ENCODE results near the gene MYO5B.
A peak's percentile ranks its signal among the peaks of the same experiment; 100 is the strongest.

MYO5B gene

DNA sequence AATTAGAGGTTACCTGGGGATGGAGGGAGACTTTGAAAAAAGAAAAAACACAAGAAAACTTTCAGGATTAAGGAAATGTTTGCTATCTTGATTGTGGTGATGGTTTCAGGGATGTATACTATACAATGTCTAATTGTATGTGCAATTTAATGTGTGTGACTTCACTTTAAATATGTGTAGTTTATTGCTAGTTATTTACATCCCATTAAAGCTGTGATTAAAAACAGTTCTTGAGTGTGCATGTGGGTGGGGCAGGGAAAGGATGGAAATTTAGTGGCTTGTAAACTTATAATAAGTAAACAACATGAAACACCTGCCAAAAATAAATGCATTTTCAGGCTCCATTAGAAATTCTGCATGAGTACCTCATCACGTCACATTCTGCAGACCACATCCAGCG is 167.0 kb downstream of the MYO5B start:
- DNase-seq (ENCODE audit: low read depth) = no peak
- TF ChIP-seq, protein P1, sequence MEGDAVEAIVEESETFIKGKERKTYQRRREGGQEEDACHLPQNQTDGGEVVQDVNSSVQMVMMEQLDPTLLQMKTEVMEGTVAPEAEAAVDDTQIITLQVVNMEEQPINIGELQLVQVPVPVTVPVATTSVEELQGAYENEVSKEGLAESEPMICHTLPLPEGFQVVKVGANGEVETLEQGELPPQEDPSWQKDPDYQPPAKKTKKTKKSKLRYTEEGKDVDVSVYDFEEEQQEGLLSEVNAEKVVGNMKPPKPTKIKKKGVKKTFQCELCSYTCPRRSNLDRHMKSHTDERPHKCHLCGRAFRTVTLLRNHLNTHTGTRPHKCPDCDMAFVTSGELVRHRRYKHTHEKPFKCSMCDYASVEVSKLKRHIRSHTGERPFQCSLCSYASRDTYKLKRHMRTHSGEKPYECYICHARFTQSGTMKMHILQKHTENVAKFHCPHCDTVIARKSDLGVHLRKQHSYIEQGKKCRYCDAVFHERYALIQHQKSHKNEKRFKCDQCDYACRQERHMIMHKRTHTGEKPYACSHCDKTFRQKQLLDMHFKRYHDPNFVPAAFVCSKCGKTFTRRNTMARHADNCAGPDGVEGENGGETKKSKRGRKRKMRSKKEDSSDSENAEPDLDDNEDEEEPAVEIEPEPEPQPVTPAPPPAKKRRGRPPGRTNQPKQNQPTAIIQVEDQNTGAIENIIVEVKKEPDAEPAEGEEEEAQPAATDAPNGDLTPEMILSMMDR (conservative IDR thresholded peaks at IDR 0.05; ENCODE audit: control insufficient read depth, insufficient read depth, low read depth, low read length) = no peak
- H3K4me3 ChIP-seq (ENCODE audit: control insufficient read depth, low read depth, low read length) = no peak overlapping the region

- TF ChIP-seq, protein P1 (conservative IDR thresholded peaks at IDR 0.05; ENCODE audit: control insufficient read depth, insufficient read depth, low read depth, low read length) = no peak
- H3K4me3 ChIP-seq (ENCODE audit: control insufficient read depth, low read depth, low read length) = no peak overlapping the region
- no peak for DNase-seq (ENCODE audit: low read depth)
Measured at GRCh38 chr18:50024466-50024865, 170.5 kb downstream of the MYO5B start.

GRCh38 chr18:50022985-50023384 is 172.0 kb downstream of the MYO5B start:
- no peak for DNase-seq (ENCODE audit: low read depth)
- H3K4me3 ChIP-seq (ENCODE audit: control insufficient read depth, low read depth, low read length) = no peak overlapping the region
- TF ChIP-seq, protein P1 (conservative IDR thresholded peaks at IDR 0.05; ENCODE audit: control insufficient read depth, insufficient read depth, low read depth, low read length) = no peak

DNA sequence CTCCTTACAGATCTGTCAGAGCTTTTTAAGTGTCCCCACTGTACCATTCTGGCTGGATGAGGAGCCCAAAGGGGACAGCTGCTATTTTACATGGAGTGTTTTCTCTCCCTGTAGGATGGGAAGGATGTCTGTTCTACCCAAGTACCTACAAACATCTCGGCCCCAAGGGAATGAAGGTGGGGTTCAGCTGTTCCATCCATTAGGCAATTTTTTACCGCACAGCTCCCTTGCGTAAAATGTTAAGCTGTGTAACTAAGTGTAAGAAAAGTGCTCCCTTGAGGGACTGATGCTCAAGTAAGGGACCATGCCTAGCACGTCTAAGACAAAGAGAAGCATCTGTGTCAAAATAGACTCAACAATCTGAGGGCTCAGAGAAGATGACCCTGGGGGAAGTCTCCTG is 180.3 kb downstream of the MYO5B start:
- no peak overlapping the region for H3K4me3 ChIP-seq (ENCODE audit: control insufficient read depth, low read depth, low read length)
- no peak for DNase-seq (ENCODE audit: low read depth)
- TF ChIP-seq, protein P1 (conservative IDR thresholded peaks at IDR 0.05; ENCODE audit: control insufficient read depth, insufficient read depth, low read depth, low read length) = no peak

DNA sequence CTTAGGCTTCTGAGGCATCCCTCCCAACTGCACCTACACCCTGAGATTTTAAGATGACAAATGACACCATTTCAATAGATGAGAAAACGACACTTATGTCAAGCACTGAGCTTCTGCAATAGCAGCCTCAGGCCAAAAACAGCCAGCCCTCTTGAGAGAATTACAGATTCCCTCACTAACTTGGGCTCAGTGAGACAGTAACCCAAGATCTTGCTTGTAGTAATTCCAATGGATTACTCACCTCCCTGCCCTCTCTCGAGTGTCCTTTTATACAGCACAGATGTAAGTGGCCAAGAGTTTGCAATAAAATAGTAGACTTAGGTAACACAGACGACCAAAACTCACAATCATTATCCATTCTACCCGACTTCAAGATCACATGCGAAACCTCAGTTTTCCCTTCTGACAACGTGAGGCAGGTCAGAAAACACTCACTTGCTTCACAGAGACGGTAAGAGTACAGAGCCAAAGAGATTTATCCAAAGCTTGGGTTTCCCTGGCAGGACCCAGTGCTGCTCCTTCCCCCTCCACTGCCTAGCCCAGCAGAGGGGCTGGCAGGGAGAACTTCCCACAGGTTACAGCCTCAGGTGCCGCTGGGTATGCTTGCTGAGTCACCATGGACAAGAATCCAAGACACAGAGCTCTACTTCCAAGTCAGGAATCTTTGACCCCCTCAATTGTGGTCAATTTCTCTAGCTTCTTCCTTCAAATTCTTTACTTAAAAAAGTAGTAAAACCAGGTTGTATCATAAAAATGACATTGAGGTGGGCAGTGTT is 181.4 kb downstream of the MYO5B start:
- no peak overlapping the region for H3K4me3 ChIP-seq (ENCODE audit: control insufficient read depth, low read depth, low read length)
- peak; percentile 37 for DNase-seq (ENCODE audit: low read depth)
- TF ChIP-seq, protein P1 (conservative IDR thresholded peaks at IDR 0.05; ENCODE audit: control insufficient read depth, insufficient read depth, low read depth, low read length) = no peak

DNA sequence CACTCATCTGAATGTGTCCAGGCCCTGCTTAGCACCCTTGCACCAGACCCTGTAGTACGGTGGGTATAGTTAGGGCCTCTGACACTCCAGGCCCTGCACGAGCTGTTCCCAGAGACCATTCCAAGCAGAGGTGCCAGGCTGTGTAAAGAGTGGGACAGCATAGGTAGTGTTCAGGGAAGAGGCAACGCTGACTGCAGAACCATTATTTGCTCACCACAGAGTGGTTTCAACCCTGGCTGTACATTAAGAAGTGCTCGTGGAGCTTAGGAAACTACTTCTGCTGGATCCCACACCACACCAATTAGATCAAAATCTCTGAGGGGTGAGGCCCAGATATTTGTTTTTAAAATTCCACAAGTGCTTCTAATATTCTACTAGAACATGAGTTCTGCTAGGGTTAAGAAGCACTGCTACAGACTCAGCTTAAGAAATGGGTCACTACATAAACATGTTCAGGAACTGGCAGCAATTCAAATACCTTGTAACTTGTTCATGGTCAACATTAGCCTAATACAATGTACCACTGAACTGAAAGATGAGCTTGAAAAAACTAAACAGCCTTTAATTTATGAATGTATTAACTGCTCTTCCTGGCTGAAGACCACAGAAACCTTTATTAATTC is 183.0 kb downstream of the MYO5B start:
- TF ChIP-seq, protein P1 (conservative IDR thresholded peaks at IDR 0.05; ENCODE audit: control insufficient read depth, insufficient read depth, low read depth, low read length) = no peak
- DNase-seq (ENCODE audit: low read depth) = peak; percentile 79
- H3K4me3 ChIP-seq (ENCODE audit: control insufficient read depth, low read depth, low read length) = no peak overlapping the region
